GM18951 (cell line): Measurements from ENCODE around the gene TMEM87A.
"Not testable (repeated sequence)": the region's sequence is repeated elsewhere in the genome, so short reads cannot be mapped to it uniquely, and the experiment has no call there.

ENCODE experiments used
- POLR2A ChIP-seq: IDR thresholded peaks from 4 replicates; pipeline ENCODE4 v1.6.1; 2011; ENCODE audit warnings: mild to moderate bottlenecking; ENCODE audit not compliant: insufficient read length, insufficient read depth; ENCODE audit errors: extremely low read depth
- in situ Hi-C: fragments of 300-500 bp; cut with MboI; formaldehyde crosslinking; loops from one replicate; pipeline ENCODE4 v1.12.0; 2022; ENCODE audit warnings: low sequenced_read_pairs, mixed read lengths, inconsistent platforms; ENCODE audit not compliant: unreplicated experiment

Gene TMEM87A

DNA sequence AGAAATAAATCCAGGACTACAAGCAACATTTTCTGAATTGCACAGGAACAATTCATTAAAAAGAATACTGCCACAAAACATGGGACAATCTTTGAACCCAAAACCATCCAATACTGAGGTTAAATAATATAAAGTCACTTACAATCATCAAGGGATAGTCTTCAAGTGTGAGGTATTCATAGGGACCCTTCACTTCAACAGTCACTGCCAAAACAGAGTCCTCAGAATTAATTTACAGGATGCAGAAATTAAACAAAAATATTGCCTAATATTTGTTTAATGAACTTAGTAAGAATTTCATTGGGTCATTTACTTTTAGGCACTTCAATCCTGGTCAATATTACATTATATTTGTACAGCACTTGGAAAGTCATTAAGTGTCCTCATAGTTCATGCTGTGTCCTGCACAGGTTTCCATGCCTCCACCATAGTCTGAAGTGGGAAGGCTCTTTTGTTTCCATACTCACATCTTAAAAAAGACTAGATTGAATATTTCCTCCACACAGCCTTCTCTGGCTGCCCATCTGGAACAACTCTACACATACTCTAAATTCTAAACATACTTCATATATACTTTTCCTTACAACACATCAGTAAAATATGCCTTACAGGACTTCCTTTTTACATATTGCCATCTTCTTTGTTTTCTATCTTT lies 33.6 kb downstream of the TMEM87A start:
- TF ChIP-seq POLR2A = no peak
- in situ Hi-C loops = no loop called here

GRCh38 chr15:42233107-42233506 lies 40.1 kb downstream of the TMEM87A start:
- in situ Hi-C loops = no loop called here
- no peak for TF ChIP-seq POLR2A

DNA sequence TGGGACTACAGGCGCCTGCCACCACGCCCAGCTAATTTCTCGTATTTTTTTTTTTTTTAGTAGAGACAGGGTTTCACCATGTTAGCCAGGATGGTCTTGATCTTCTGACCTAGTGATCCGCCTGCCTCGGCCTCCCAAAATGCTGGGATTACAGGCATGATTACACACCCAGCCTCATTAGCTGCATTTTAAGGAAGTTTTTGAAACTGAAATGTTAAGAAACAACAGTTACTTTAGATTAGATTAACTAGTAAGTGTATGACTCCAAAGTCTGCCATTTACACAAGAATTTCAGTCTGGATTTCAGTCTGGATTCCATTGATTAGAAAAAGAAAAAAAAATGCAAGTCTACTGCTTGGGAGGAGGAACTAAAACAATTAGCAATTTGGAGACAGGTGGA lies 40.6 kb downstream of the TMEM87A start:
- no peak for TF ChIP-seq POLR2A
- in situ Hi-C loops = no loop called here

DNA sequence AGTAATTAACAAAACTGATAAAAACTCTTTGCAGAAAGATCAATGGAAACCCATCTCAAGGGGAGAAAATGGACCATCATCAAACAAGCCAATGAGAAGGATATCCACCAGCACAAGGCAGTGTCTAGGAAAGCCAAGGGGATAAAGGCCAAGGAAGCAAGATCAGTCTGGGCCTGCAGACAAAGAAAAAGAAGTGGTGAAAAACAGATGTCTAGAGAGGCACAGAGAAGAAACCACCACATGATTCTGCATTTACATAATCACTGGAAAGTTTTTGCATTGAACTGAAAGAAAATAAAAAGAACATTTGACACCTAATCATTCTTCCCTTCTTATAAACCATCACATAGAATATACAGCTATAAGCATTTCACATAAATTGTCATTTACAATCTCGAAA lies 42.1 kb downstream of the TMEM87A start:
- no peak for TF ChIP-seq POLR2A
- in situ Hi-C loops = no loop called here

DNA sequence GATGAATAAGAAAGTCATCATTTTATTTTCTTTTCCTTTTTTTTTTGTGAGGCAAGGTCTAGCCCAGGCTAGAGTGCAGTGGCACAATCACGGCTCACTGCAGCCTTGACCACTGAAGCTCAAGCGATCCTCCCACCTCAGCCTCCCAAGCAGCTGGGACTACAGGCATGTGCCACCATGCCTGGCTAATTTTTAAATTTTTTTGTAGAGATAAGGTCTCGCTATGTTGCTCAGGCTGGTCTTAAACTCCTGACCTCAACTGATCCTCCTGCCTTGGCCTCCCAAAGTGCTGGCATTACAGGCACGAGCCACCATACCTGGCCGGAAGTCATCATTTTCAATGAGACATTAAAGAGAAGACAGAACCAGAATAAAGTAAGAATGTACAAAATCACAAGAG lies 44.3 kb downstream of the TMEM87A start:
- in situ Hi-C loops = not testable (repeated sequence)

GRCh38 chr15:42228036-42228435 lies 45.2 kb downstream of the TMEM87A start:
- in situ Hi-C loops = no loop called here
- TF ChIP-seq POLR2A = no peak

DNA sequence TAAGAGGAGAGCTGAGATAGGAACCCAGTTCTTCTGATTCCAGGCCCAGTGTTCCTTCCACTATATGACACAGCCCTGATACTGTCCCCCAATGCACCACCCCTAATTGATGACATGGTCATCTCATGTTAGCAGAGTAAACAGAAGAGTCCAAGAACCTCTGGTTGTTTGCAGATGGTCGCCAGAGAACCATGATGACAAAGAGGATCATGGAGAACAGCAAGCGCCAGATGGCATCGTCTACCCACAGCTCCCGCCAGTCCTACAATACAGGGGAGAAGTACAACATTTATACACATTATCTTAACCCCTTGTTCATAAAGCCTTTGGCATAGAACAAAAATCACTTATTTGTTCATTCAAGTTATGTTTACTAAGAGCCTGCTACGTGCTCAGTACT lies 46.6 kb downstream of the TMEM87A start:
- in situ Hi-C loops = no loop called here
- no peak for TF ChIP-seq POLR2A

- in situ Hi-C loops = no loop called here
- no peak for TF ChIP-seq POLR2A
These were observed 53.0 kb downstream of the TMEM87A start for GRCh38 chr15:42220216-42220615.

DNA sequence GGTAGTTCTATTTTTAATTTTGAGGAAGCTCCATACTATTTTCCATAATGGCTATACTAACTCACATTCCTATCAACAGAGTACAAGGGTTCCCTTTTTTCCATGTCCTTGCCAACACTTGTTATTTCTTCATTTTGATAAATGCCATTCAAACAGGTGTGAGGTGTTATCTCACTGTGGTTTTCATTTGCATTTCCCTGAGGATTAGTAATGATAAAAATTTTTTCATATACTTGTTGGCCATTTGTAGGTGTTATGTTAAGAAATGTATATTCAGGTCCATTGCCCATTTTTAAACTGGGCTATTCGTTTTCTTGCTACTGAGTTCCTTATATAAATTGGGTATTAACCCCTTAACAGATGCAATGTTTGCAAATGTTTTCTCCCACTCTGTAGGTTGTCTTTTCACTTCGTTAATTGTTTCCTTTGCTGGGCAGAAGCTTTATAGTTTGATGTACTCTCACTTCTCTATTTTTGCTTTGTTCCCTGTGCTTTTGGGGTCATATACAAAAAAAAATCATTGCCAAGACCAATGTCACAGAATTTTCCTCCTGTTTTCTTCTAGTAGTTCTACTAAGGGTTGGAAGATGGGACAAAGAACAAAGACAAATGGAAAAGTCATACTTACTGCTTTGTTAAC lies 54.2 kb downstream of the TMEM87A start:
- TF ChIP-seq POLR2A = no peak
- in situ Hi-C loops = no loop called here

DNA sequence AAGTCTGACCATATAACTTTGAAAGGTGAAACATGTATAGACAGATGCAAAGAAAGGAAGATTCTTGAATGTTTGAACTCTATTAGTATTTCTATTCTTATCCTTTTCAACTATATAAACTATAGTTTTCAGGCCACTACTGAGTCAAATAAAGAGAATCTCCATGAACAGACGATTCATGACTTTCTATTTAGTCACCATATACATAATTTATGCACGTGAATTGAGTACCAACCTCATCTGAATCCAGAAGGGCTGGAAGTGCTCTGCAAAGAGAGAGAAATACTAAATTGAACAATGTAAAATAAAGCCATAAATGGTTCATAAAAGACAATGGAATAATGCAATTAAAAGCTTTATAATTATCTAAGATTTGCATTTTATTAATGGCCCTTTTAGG lies 55.7 kb downstream of the TMEM87A start:
- in situ Hi-C loops = no loop called here
- TF ChIP-seq POLR2A = no peak

- in situ Hi-C loops = no loop called here
- TF ChIP-seq POLR2A = no peak
These were observed 57.1 kb downstream of the TMEM87A start for GRCh38 chr15:42215913-42216829.

- in situ Hi-C loops = no loop called here
- no peak for TF ChIP-seq POLR2A
These were observed 58.6 kb downstream of the TMEM87A start for GRCh38 chr15:42214600-42214999.

GRCh38 chr15:42213511-42213910 lies 59.7 kb downstream of the TMEM87A start:
- TF ChIP-seq POLR2A = no peak
- in situ Hi-C loops = no loop called here

GRCh38 chr15:42210696-42211095 lies 62.5 kb downstream of the TMEM87A start:
- no peak for TF ChIP-seq POLR2A
- in situ Hi-C loops = no loop called here
